Breast epithelium (tissue), 3 donors: ENCODE results near the gene MICAL2.

Source experiments
- CTCF ChIP-seq, 3 donors: fragments of 450-650 bp; IDR thresholded peaks; one replicate each; pipeline ENCODE4 v1.5.1; 2016 to 2017; ENCODE audit warnings: antibody characterized with exemption in 3 of 3, mild to moderate bottlenecking in 3 of 3, moderate library complexity in 3 of 3
- POLR2A ChIP-seq: fragments of 450-650 bp; IDR thresholded peaks from one replicate; pipeline ENCODE4 v1.6.1; 2016; ENCODE audit warnings: antibody characterized with exemption, mild to moderate bottlenecking, moderate library complexity

- TF ChIP-seq CTCF (IDR thresholded peaks at IDR 0.05) = no peak
- no peak for TF ChIP-seq POLR2A
These were observed 124.7 kb downstream of the MICAL2 start for GRCh38 chr11:12235080-12235479.
